Measurements from ENCODE around the gene TINAG.
"Not testable (repeated sequence)": the region's sequence is repeated elsewhere in the genome, so short reads cannot be mapped to it uniquely, and the experiment has no call there.

TINAG gene

DNA sequence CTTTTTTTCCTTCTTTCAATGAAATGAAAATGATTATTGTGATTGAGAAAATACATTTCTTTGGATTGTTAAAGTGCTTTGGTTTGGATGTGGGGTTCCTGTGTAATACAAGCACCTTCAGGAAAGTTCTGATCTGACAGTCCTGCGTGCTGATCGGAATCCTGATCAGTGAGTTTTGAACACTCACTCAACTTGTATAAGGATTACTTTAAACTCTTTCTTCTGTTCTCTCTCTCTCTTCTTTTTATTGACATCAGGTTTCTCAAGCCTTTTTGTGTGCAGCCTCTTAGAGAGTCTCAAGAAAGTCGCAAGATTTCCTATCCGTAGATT, 710 bp downstream of the TINAG start:
- intact Hi-C loops (cut with DNase I; ENCODE audit: low total_unique reads) = no loop called here
- no peak overlapping the region for H3K4me3 ChIP-seq
- no peaks in the 10 kb centered on the region for H3K36me3 ChIP-seq
- no peaks in the 10 kb centered on the region for H3K9me3 ChIP-seq
- H3K4me1 ChIP-seq = no peaks in the 10 kb centered on the region
- no peak overlapping the region for H3K27ac ChIP-seq
- H3K27me3 ChIP-seq = no peaks in the 10 kb centered on the region
- no peak for DNase-seq
- TF ChIP-seq, protein P1, sequence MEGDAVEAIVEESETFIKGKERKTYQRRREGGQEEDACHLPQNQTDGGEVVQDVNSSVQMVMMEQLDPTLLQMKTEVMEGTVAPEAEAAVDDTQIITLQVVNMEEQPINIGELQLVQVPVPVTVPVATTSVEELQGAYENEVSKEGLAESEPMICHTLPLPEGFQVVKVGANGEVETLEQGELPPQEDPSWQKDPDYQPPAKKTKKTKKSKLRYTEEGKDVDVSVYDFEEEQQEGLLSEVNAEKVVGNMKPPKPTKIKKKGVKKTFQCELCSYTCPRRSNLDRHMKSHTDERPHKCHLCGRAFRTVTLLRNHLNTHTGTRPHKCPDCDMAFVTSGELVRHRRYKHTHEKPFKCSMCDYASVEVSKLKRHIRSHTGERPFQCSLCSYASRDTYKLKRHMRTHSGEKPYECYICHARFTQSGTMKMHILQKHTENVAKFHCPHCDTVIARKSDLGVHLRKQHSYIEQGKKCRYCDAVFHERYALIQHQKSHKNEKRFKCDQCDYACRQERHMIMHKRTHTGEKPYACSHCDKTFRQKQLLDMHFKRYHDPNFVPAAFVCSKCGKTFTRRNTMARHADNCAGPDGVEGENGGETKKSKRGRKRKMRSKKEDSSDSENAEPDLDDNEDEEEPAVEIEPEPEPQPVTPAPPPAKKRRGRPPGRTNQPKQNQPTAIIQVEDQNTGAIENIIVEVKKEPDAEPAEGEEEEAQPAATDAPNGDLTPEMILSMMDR (IDR thresholded peaks at IDR 0.05) = no peak

DNA sequence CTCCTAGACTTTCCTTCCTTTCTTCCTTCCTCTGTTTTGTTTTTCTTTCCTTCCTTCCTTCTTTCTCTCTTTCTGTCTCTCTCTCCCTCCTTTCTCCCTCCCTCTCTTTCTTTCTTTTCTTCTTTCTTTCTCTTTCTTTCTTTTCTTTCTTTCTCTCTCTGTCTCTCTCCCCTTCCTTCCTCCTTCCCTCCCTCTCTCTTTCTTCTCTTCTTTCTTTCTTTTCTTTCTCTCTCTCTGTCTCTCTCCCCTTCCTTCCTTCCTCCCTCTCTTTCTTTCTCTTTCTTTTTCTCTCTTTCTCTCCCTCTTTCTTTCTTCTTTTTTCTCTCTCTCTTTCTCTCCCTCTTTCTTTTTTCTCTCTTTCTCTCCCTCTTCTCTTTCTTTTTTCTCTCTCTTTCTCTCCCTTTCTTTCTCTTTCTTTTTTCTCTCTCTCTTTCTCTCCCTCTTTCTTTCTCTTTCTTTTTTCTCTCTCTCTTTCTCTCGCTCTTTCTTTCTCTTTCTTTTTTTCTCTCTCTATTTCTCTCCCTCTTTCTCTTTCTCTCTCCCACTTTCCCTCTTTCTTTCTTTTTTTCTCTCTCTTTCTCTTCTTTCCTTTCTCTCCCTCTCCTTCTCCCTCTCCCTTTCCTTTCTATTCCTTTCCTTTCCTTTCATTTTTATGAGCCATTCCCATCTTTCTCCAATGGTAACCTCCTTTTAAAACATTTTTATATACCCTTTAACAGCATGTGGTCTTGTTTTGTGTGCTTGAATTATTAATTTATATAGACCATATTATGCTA, 2.3 kb downstream of the TINAG start:
- no peak overlapping the region for H3K4me3 ChIP-seq
- H3K36me3 ChIP-seq = no peaks in the 10 kb centered on the region
- intact Hi-C loops (cut with DNase I; ENCODE audit: low total_unique reads) = no loop called here
- no peaks in the 10 kb centered on the region for H3K27me3 ChIP-seq
- no peaks in the 10 kb centered on the region for H3K9me3 ChIP-seq
- no peak for DNase-seq
- no peaks in the 10 kb centered on the region for H3K4me1 ChIP-seq
- no peak overlapping the region for H3K27ac ChIP-seq
- TF ChIP-seq, protein P1 (IDR thresholded peaks at IDR 0.05) = no peak

DNA sequence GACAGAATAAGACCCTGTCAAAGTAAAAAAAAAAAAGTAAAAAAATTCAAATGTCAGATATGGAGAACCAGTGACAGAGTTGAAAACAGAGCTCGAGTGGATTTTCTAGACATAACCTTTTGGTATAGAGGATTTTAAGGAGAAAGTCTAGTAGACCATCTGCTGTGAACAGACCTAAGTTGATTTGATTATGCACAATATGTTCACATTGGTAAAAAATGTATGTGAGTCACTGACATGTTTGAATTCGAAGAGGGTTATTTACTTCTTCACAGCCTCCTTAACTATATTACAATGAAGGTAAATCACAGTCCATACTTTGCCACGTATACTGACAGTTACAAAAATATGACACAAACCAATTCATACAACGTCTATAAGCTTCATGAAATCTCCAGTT, 7.4 kb downstream of the TINAG start:
- Histone ChIP-seq H3K36me3 (no peaks in the 10 kb centered on the region), H3K9me3 (no peaks in the 10 kb centered on the region), H3K27me3 (no peaks in the 10 kb centered on the region), H3K4me1 (no peaks in the 10 kb centered on the region), H3K4me3 (no peak overlapping the region), H3K27ac (no peak overlapping the region)
- no peak for DNase-seq
- TF ChIP-seq, protein P1 (IDR thresholded peaks at IDR 0.05) = no peak
- intact Hi-C loops (cut with DNase I; ENCODE audit: low total_unique reads) = no loop called here

DNA sequence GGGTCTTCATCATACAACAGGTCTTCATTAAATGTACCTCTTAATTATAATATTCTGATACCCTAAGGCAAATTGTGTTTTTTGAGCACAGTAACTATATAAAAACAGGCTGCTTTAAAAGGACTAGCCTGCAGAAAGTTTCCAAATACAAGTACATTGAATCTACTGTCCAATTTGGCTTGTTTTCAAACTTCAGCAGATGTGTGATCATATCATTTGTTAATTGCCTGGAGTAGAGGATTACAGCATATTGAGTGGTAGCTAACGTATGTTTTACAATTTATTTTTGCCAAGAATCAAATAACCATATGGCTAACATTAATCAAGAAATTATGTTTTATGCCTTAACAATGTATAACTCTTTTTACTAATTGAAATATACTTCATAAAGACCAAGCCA, 12.6 kb downstream of the TINAG start:
- Histone ChIP-seq H3K27me3 (no peaks in the 10 kb centered on the region), H3K4me1 (no peaks in the 10 kb centered on the region)

DNA sequence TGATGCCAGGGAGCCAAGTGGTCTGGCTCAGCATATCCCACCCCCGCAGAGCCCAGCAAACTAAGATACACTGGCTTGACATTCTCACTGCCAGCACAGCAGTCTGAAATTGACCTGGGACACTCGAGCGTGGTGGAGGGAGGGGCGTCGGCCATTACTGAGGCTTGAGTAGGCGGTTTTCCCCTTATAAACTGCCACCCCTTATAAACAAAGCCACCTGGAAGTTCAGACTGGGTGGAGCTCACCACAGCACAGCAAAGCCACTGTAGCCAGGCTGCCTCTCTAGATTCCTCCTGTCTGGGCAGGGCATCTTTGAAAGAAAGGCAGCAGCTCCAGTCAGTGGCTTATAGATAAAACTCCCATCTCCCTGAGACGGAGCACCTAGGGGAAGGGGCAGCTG, 19.4 kb downstream of the TINAG start:
- Histone ChIP-seq H3K27me3 (no peaks in the 10 kb centered on the region), H3K9me3 (peaks cover 0 to 7% (median 0%) of the 10 kb centered on the region in 3 donors), H3K36me3 (no peaks in the 10 kb centered on the region), H3K4me1 (no peaks in the 10 kb centered on the region), H3K4me3 (no peak overlapping the region), H3K27ac (no peak overlapping the region)
- intact Hi-C loops (cut with DNase I; ENCODE audit: low total_unique reads) = no loop called here
- DNase-seq = no peak
- TF ChIP-seq, protein P1 (IDR thresholded peaks at IDR 0.05) = no peak

More for the DNA sequence above, 12.6 kb downstream of the TINAG start:
- TF ChIP-seq, protein P1 (IDR thresholded peaks at IDR 0.05) = no peak
- DNase-seq = no peak
- H3K9me3 ChIP-seq = no peaks in the 10 kb centered on the region
- no peaks in the 10 kb centered on the region for H3K36me3 ChIP-seq
- no peak overlapping the region for H3K4me3 ChIP-seq
- no peak overlapping the region for H3K27ac ChIP-seq
- intact Hi-C loops (cut with DNase I; ENCODE audit: low total_unique reads) = no loop called here

DNA sequence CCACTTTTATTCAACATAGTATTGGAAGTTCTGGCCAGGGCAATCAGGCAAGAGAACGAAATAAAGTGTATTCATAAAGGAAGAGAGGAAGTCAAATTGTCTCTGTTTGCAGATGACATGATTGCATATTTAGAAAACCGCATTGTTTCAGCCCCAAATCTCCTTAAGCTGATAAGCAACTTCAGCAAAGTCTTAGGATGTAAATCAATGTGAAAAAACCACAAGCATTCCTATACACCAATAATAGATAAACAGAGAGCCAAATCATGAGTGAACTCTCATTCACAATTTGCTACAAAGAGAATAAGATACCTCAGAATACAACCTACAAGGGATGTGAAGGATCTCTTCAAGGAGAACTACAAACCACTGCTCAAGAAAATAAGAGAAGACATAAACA, 23.3 kb downstream of the TINAG start:
- H3K27me3 ChIP-seq; H3K27ac ChIP-seq; H3K4me3 ChIP-seq; intact Hi-C loops (cut with DNase I; ENCODE audit: low total_unique reads); H3K9me3 ChIP-seq; H3K36me3 ChIP-seq; DNase-seq: not testable (repeated sequence)
- peaks cover 0 to 14% (median 2%) of the 10 kb centered on the region in 4 donors for H3K4me1 ChIP-seq

All from tibial artery (tissue), 4 donors.